Heart left ventricle (tissue), 13 donors: ENCODE measurements around the gene SLC7A1.

Experiments used
- POLR2A ChIP-seq, 2 donors: fragments of 450-650 bp; IDR thresholded peaks; one replicate each; pipeline ENCODE4 v1.6.1; 2017; ENCODE audit warnings: antibody characterized with exemption in 2 of 2, mild to moderate bottlenecking in 2 of 2, moderate library complexity in 2 of 2
- TF ChIP-seq, protein P1 (sequence below), 12 donors: fragments of 200-600 bp; sonication (generic) in 4 of 12; IDR thresholded peaks; one replicate each; pipeline versions ENCODE4 v1.5.0 to v1.8.0; 2018 to 2022; ENCODE audit warnings: antibody characterized with exemption in 12 of 12, mild to moderate bottlenecking in 5 of 12
- donor health status: ischemic (EF 13 %, LVEDD 7.1; RV severe dilation, severe dysfunction).
- donor health status: DM: no; HTN: yes; CAD: no.
- donor health status: DM: no; HTN: no; CAD: no.
- donor health status: ischemic (EF 25% LVEDD 6.9; RV normal size, moderate dysfunction).
- donor health status: ischemic (EF 25% LVEDD 5.7; RV mildly dilated, moderate dysfunction).
- donor health status: ischemic (EF 35%, LVEDD 5.7; RV mildly dilated, moderate dysfunction).
- donor health status: nonischemic (EF 11% LVEDD 7.7; RV severe dilation, severe dysfunction).
- donor health status: DM: yes; HTN: yes; CAD: no.
- donor health status: PGD.
- donor health status: ischemic (EF 29% LVEDD 5.4; RV normal size, mild dysfunction).
- donor health status: nonischemic (EF 23%, LVEDD 6.1; RV moderate dilation, normal function).

DNA sequence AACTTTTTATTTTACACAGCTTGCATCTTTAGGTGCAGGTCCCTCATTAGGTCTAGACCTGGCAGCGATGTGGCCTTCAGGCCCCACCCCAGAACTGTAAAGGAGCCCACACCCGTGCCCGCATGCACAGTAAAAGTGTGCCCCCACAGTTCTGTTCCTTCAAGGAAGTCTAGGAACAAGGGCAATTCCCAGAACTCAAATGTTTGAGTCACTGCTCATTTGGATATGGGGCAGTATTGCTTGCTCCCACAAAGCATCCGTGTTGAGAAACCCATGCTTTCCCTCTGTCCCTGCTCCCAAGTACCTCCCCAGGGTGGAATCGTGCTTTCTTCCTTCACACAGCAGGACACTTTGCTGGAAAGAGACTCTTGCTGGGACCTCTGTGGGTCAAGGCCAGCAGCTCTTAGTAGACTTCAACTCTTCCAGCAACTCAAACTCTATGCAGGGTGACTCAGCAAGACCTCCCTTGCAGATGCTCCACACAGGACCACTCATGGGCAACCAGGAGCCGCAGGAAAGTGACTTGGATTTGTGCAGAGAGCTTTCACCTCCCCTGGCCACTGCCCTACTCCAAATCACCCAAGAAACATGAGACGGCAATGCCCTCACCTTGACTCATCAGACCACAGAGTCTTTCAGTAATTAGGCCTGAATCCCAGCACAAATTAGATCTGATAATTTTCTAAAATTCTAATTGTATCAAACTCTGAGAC is 12.3 kb downstream of the SLC7A1 start:
- TF ChIP-seq, protein P1, sequence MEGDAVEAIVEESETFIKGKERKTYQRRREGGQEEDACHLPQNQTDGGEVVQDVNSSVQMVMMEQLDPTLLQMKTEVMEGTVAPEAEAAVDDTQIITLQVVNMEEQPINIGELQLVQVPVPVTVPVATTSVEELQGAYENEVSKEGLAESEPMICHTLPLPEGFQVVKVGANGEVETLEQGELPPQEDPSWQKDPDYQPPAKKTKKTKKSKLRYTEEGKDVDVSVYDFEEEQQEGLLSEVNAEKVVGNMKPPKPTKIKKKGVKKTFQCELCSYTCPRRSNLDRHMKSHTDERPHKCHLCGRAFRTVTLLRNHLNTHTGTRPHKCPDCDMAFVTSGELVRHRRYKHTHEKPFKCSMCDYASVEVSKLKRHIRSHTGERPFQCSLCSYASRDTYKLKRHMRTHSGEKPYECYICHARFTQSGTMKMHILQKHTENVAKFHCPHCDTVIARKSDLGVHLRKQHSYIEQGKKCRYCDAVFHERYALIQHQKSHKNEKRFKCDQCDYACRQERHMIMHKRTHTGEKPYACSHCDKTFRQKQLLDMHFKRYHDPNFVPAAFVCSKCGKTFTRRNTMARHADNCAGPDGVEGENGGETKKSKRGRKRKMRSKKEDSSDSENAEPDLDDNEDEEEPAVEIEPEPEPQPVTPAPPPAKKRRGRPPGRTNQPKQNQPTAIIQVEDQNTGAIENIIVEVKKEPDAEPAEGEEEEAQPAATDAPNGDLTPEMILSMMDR (IDR thresholded peaks at IDR 0.05) = no peak
- no peak for TF ChIP-seq POLR2A (IDR thresholded peaks at IDR 0.05)
